Aorta (tissue), 5 donors: Measurements from ENCODE around the gene CLIC2. TPM values are rescaled to one million over a fixed set of nuclear protein-coding genes. Genes with fewer than 3 reads are reported as not detected.
"Not testable (repeated sequence)": the region's sequence is repeated elsewhere in the genome, so short reads cannot be mapped to it uniquely, and the experiment has no call there.

Source experiments
- ATAC-seq: fragments of 200-7000 bp; cut with Tn5 transposase; one replicate; pipeline ENCODE4 v1.9.1; 2022; ENCODE audit warnings: moderate library complexity; ENCODE audit not compliant: low FRiP score
- DNase-seq, 2 donors: peaks; one replicate each; pipeline ENCODE4 v3.0.0-alpha.2; 2020
- H3K27ac ChIP-seq, 2 donors: one replicate each; pipeline ENCODE4 v1.5.1; 2013; ENCODE audit warnings: low read length in 2 of 2, mild to moderate bottlenecking in 2 of 2, moderate library complexity in 2 of 2, control low read depth in 1 of 2, inconsistent platforms in 1 of 2, low read depth in 1 of 2
- H3K27me3 ChIP-seq, 2 donors: one replicate each; pipeline ENCODE4 v1.6.1; 2013; ENCODE audit warnings: control low read depth in 1 of 2, low read length in 1 of 2, mild to moderate bottlenecking in 1 of 2, moderate library complexity in 1 of 2; ENCODE audit not compliant: insufficient read depth in 2 of 2, control insufficient read depth in 1 of 2
- H3K36me3 ChIP-seq, 2 donors: one replicate each; pipeline ENCODE4 v1.6.1; 2013; ENCODE audit warnings: control low read depth in 1 of 2, low read length in 1 of 2, mild to moderate bottlenecking in 1 of 2; ENCODE audit not compliant: insufficient read depth in 2 of 2, control insufficient read depth in 1 of 2
- H3K4me1 ChIP-seq, 2 donors: one replicate each; pipeline ENCODE4 v1.6.1; 2013; ENCODE audit warnings: low read length in 2 of 2, control low read depth in 1 of 2, mild to moderate bottlenecking in 1 of 2, moderate library complexity in 1 of 2; ENCODE audit not compliant: insufficient read depth in 2 of 2, control insufficient read depth in 1 of 2
- H3K4me3 ChIP-seq, 2 donors: one replicate each; pipeline ENCODE4 v1.5.1; 2013; ENCODE audit warnings: low read length in 2 of 2, control low read depth in 1 of 2, mild to moderate bottlenecking in 1 of 2
- H3K9me3 ChIP-seq: one replicate; pipeline ENCODE4 v1.6.1; 2013; ENCODE audit warnings: mild to moderate bottlenecking, low read length; ENCODE audit not compliant: control insufficient read depth
- WGBS, 2 donors: extraction: QIAGEN DNeasy Blood & Tissue Kit; methylation state at CpG; one replicate each; pipeline ENCODE4 v1.1.7; 2013; 5-methylcytosine and 5-hydroxymethylcytosine counted together
- intact Hi-C, 2 donors: fragments of 100-400 bp; cut with DNase I; formaldehyde crosslinking; loops; one replicate each; pipeline versions ENCODE4 v1.14.2 to v1.15.0; 2022
- polyA plus RNA-seq, 2 donors: library from polyadenylated mRNA; stranded (reverse); fragments of 200-250 nt; gene quantifications; one replicate each; pipeline ENCODE4 v1.2.3, GENCODE V29; 2013
- total RNA-seq, 2 donors: library from RNA; stranded (reverse); fragmentation: NEBNext Ultra II Directional; extraction: Animal tissue kit (Norgen Biotek cat#: 25700); gene quantifications; one replicate each; pipeline ENCODE4 v1.2.1, GENCODE V29; 2021
- donor health status: healthy with polysubstance abuse.
- donor health status: Bipolar disorder and iron deficiency.
- donor health status: DM: no; HTN: no; CAD: no.
- donor health status: DM: no; HTN: no; CAD: no.
- donor health status: DM: yes; HTN: yes; CAD: no.

CLIC2 gene
- total and polyA plus RNA-seq, 4 donors = 3.5 to 43.6 (median 13.0) TPM

DNA sequence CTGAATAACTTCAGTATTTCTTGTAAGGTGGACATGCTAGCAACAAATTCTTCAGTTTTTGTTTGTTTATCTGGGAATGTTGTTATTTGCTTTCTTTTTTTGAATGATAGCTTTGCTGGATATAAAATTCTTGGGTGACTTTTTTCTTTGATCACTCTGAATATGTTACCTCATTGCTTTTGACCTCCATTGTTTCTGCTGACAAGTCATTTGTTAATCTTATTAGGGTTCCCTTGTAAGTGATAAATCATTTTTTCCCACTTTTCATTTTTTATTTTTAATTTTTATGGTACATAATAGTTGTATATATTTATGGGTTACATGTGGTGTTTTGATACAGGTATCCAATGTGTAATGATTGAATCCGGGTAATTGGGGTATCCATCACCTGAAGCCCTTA, 63.4 kb downstream of the CLIC2 start:
- intact Hi-C loops = no loop called here
- Histone ChIP-seq H3K36me3 (no peaks in the 10 kb centered on the region), H3K9me3 (no peaks in the 10 kb centered on the region), H3K4me1 (no peaks in the 10 kb centered on the region), H3K4me3 (no peak overlapping the region), H3K27ac (no peak overlapping the region), H3K27me3 (no peaks in the 10 kb centered on the region)
- WGBS, 2 donors = 82 to 92% methylated on average over 1 of the region's 1 CpG
- ATAC-seq (no peak), DNase-seq (no peak)

DNA sequence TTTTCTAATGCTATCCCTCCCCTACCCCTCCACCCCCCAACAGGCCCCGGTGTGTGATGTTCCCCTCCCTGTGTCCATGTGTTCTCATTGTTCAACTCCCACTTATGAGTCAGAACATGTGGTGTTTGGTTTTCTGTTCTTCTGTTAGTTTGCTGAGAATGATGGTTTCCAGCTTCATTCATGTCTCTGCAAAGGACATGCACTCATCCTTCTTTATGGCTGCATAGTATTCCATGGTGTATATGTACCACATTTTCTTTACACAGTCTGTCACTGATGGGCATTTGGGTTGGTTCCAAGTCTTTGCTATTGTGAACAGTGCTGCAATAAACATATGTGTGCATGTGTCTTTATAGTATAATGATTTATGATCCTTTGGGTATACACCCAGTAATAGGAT, 66.4 kb downstream of the CLIC2 start:
- H3K9me3 ChIP-seq, H3K4me3 ChIP-seq, H3K27me3 ChIP-seq, H3K36me3 ChIP-seq, H3K4me1 ChIP-seq, DNase-seq, ATAC-seq, H3K27ac ChIP-seq, intact Hi-C loops: not testable (repeated sequence)
- WGBS, 2 donors = 85 to 100% methylated on average over 1 of the region's 1 CpG

DNA sequence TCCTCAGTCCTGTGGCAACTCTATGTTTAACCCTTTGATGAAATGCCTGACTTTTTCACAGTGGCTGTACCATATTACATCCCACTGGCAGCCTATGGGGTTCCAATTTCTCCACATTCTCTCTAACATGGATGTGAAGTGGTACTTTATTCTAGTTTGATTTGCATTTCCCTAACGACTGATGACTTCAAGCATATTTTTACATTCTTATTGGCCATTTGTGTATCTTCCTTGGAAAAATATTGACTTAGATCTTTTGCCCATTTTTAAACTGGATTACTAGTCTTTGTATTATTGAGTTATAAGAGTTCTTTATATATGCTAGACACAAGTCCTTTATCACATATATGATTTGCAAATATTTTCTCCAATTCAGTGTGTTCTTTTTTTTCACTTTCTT, 68.0 kb downstream of the CLIC2 start:
- no peak for DNase-seq

DNA sequence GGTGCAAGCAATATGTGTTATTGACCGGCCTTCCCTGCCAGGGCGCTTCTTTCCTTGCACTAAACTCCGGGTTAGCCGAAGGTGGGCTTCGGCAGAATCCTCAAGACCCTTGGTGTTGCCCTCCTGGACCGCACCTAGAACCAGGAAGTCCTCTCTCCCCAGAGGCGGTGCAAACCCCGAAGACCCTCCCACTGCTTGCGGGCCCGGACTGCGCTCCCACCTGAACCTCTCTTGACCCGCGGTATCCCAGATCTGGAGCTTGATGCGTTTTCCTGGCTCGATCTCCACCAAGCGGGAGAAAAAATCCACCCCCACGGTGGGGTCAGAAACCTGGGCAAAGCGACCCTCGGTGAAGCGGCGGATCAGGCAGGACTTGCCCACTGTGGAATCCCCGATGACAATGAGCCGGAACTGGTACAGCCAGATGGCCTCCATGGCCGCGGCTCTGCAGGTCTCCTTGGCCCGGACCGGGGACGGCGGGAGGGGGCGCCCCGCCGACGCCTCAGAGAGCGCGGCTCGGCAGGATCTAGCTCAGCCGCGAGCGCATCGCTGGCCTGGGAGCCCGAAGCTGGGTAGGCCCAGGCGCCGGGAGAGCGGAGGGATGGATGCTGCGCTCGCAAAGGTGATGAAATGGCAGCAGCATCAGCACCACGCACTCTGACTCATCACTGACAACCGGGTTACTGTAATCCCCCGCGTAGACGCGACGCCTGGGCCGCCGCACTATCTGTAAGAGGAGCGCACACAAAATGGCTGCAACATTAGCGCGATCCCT, 70.4 kb downstream of the CLIC2 start, which contains the start of gene RAB39B:
TSS of gene RAB39B (minus strand) at position 638 of the 775 bp plus-strand sequence. CDS start at position 435, 203 bp downstream.
- Histone ChIP-seq H3K4me1 (no peaks in the 10 kb centered on the region), H3K4me3 (peak within 1 kb of the TSS; percentile 0 to 14), H3K9me3 (no peaks in the 10 kb centered on the region), H3K27ac (no peak within 1 kb of the TSS), H3K27me3 (no peaks in the 10 kb centered on the region), H3K36me3 (no peaks in the 10 kb centered on the region)
- 1 to 23% methylated on average over 58 of the region's 58 CpGs for WGBS, 2 donors
- peak; percentile 63 to 83 for DNase-seq
- ATAC-seq = peak; percentile 63
- intact Hi-C loops = no loop called here

More for the DNA sequence above, 68.0 kb downstream of the CLIC2 start:
- intact Hi-C loops = no loop called here
- 76 to 79% methylated on average over 1 of the region's 1 CpG for WGBS, 2 donors
- Histone ChIP-seq H3K4me1 (no peaks in the 10 kb centered on the region), H3K27ac (no peak overlapping the region), H3K4me3 (no peak overlapping the region), H3K27me3 (no peaks in the 10 kb centered on the region), H3K9me3 (no peaks in the 10 kb centered on the region), H3K36me3 (no peaks in the 10 kb centered on the region)
- no peak for ATAC-seq

DNA sequence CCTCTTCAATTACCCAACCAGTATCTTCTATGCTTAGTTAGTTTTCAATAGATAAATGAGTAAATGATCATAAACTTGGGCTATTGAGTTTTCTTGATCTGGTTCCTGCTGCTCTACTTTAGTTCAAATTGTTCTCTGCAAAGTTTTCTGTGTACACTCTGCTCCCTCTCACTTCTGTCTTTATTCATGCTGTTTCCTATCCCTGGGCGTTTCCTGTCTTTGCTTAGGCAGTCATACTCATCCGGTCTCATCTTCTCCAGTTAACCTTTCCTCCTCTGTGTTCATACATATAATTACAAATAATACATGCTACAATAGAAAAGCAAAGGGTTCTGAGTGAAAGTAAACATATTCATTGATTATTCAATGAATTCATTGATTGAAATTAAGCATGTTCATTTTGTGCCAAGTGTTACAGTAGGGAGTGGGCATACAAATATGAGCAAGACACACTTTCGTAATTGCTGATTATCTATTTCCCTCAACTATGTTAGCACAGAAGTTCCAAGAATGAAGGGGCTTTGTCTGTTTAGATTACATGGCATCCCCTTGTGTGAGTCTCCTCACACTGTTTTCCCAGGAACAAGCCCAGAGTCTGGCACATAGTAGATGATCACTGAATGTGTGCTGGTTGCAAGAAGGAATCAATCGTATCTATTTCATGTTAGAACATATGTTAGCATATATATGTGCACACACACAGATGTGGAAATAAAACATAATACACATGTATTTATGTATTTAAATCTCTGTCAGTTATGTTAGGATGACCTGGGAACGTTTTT, 71.3 kb downstream of the CLIC2 start:
- no peaks in the 10 kb centered on the region for H3K36me3 ChIP-seq
- H3K9me3 ChIP-seq = no peaks in the 10 kb centered on the region
- ATAC-seq (no peak), DNase-seq (no peak)
- WGBS, 2 donors = 40 to 50% methylated on average over 5 of the region's 5 CpGs
- H3K4me3 ChIP-seq = no peak overlapping the region
- intact Hi-C loops = no loop called here
- H3K27ac ChIP-seq = no peak overlapping the region
- no peaks in the 10 kb centered on the region for H3K4me1 ChIP-seq
- H3K27me3 ChIP-seq = no peaks in the 10 kb centered on the region

DNA sequence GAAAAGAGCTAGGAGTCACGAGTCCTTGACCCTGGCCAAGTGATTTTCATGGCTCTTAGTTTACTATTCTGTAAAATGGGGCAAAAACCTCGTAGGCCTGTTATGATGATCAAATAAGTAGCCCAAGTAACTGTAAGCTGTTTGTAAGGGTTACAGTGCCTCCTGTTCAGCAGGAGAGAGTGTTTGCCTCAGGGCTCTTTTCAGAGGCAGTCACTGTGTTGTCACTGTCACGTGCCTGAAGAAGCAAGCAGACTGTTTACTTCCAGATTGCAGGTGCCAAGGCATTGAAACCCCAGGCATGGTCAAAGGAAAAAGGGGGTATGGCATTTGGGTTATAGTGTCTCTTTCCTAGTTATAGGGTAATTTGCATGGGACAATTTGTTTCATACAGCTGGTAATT, 74.7 kb downstream of the CLIC2 start:
- no peak overlapping the region for H3K27ac ChIP-seq
- WGBS, 2 donors = 57 to 83% methylated on average over 3 of the region's 3 CpGs
- no peaks in the 10 kb centered on the region for H3K36me3 ChIP-seq
- no peak for DNase-seq
- intact Hi-C loops = no loop called here
- ATAC-seq = no peak
- H3K27me3 ChIP-seq = no peaks in the 10 kb centered on the region
- H3K4me3 ChIP-seq = no peak overlapping the region
- H3K9me3 ChIP-seq = no peaks in the 10 kb centered on the region
- H3K4me1 ChIP-seq = no peaks in the 10 kb centered on the region

DNA sequence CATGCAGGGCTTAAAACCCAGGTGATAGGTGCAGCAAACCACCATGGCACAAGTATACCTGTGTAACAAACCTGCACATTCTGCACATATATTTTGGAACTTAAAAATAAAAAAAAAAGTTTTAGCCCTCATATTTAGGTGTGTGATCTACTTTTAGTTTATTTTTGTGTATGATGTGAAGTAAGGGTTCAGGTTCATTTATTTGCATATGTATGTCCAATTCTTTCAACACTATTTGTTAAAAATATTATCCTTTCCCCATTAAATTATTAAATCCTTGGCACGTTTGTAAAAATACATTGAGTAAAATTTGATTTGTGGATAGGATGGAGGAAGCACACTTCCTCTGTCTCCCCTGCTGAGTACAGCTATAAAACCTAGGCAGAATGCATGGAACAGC, 83.0 kb downstream of the CLIC2 start:
- Histone ChIP-seq H3K4me1 (no peaks in the 10 kb centered on the region), H3K27ac (no peak overlapping the region), H3K9me3 (no peaks in the 10 kb centered on the region), H3K4me3 (no peak overlapping the region), H3K27me3 (no peaks in the 10 kb centered on the region), H3K36me3 (no peaks in the 10 kb centered on the region)
- no peak for ATAC-seq
- DNase-seq = no peak
- intact Hi-C loops = no loop called here
- 41 to 53% methylated on average over 1 of the region's 1 CpG for WGBS, 2 donors

DNA sequence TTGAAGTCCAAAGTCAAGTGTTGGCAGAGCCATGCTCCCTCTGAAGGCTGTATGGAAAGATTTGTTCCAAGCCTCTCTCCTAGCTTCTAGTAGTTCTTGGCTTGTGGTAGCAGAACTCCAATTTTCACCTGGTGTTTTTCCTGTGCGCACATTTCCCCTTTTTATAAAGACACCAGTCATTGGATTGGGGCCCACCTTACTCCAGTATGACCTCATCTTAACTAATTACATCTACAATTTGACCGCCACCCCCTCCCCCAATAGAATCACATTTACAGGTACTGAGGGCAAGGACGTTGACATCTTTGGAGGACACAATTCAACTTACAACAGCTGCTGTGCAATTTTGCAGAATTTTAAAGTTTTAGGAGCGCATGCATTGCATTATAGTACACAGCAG, 86.9 kb downstream of the CLIC2 start:
- H3K9me3 ChIP-seq = no peaks in the 10 kb centered on the region
- H3K4me3 ChIP-seq = no peak overlapping the region
- WGBS, 2 donors = 63 to 79% methylated on average over 4 of the region's 4 CpGs
- H3K4me1 ChIP-seq = no peaks in the 10 kb centered on the region
- intact Hi-C loops = no loop called here
- DNase-seq (no peak), ATAC-seq (no peak)
- H3K36me3 ChIP-seq = no peaks in the 10 kb centered on the region
- H3K27ac ChIP-seq = no peak overlapping the region
- no peaks in the 10 kb centered on the region for H3K27me3 ChIP-seq

DNA sequence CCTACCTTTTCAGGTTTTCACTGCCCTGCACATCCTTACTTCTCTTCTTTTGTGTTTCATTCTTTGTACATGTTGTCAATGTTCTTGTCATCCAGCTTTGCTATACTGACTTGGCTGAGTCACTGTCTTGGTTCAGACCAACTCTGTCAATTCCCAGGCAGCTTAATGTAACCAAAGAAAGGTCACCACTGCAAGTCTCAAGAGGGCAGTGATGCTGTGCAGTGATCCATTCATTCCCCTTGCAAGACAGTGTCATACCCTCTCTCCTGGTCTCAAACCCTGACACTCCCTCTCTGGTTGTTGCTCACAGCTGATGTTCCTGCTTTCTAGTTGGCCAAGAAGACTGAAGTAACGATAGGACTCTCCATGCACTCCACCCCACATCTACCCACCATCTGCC, 87.7 kb downstream of the CLIC2 start:
- Histone ChIP-seq H3K9me3 (no peaks in the 10 kb centered on the region), H3K36me3 (no peaks in the 10 kb centered on the region), H3K27ac (no peak overlapping the region), H3K4me1 (no peaks in the 10 kb centered on the region), H3K27me3 (no peaks in the 10 kb centered on the region), H3K4me3 (no peak overlapping the region)
- 89 to 95% methylated on average over 1 of the region's 1 CpG for WGBS, 2 donors
- intact Hi-C loops = no loop called here
- no peak for DNase-seq
- no peak for ATAC-seq
